ENCODE measurements around the gene PLCB3. TPM values are rescaled to one million over a fixed set of nuclear protein-coding genes. Genes with fewer than 3 reads are reported as not detected.
"Not testable (repeated sequence)": the region's sequence is repeated elsewhere in the genome, so short reads cannot be mapped to it uniquely, and the experiment has no call there.

Gene PLCB3
- total RNA-seq, 2 donors from 2014 or later, result 86.9 to 108 TPM

GRCh38 chr11:64312947-64313346 is 61.6 kb downstream of the PLCB3 start:
- Histone ChIP-seq H3K4me1 (peaks cover 12% of the 10 kb centered on the region), H3K9ac (ENCODE audit: low read depth in 2 of 2, low read length in 2 of 2) (peak overlapping the region in 1 of 2 donors; percentile 1)

GRCh38 chr11:64313491-64314145 is 62.3 kb downstream of the PLCB3 start:
- H3K4me1 ChIP-seq, result peaks cover 12% of the 10 kb centered on the region
- TF ChIP-seq, protein P1, sequence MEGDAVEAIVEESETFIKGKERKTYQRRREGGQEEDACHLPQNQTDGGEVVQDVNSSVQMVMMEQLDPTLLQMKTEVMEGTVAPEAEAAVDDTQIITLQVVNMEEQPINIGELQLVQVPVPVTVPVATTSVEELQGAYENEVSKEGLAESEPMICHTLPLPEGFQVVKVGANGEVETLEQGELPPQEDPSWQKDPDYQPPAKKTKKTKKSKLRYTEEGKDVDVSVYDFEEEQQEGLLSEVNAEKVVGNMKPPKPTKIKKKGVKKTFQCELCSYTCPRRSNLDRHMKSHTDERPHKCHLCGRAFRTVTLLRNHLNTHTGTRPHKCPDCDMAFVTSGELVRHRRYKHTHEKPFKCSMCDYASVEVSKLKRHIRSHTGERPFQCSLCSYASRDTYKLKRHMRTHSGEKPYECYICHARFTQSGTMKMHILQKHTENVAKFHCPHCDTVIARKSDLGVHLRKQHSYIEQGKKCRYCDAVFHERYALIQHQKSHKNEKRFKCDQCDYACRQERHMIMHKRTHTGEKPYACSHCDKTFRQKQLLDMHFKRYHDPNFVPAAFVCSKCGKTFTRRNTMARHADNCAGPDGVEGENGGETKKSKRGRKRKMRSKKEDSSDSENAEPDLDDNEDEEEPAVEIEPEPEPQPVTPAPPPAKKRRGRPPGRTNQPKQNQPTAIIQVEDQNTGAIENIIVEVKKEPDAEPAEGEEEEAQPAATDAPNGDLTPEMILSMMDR (IDR thresholded peaks at IDR 0.05), result no peak
- H3K36me3 ChIP-seq, result no peaks in the 10 kb centered on the region
- H3K9me3 ChIP-seq, result no peaks in the 10 kb centered on the region
- H3K27me3 ChIP-seq, result no peaks in the 10 kb centered on the region
- intact Hi-C loops (cut with DNase I), result no loop called here
- no peak overlapping the region for H3K4me3 ChIP-seq
- DNase-seq, result no peak
- peak overlapping the region; percentile 12 for H3K27ac ChIP-seq
- H3K9ac ChIP-seq (ENCODE audit: low read depth in 2 of 2, low read length in 2 of 2), result peak overlapping the region; percentile 1 to 3

More at GRCh38 chr11:64312947-64313346, 61.6 kb downstream of the PLCB3 start:
- intact Hi-C loops (cut with DNase I), result no loop called here
- no peak for DNase-seq
- TF ChIP-seq, protein P1 (IDR thresholded peaks at IDR 0.05), result no peak
- Histone ChIP-seq H3K27me3 (no peaks in the 10 kb centered on the region), H3K27ac (peak overlapping the region; percentile 12), H3K4me3 (no peak overlapping the region), H3K9me3 (no peaks in the 10 kb centered on the region), H3K36me3 (no peaks in the 10 kb centered on the region)

- intact Hi-C loops (cut with DNase I), result no loop called here
- no peak for DNase-seq
- peak overlapping the region; percentile 12 for H3K27ac ChIP-seq
- TF ChIP-seq, protein P1 (IDR thresholded peaks at IDR 0.05), result no peak
- peak overlapping the region in 1 of 2 donors; percentile 3 for H3K9ac ChIP-seq (ENCODE audit: low read depth in 2 of 2, low read length in 2 of 2)
- no peak overlapping the region for H3K4me3 ChIP-seq
- H3K9me3 ChIP-seq, result no peaks in the 10 kb centered on the region
- no peaks in the 10 kb centered on the region for H3K27me3 ChIP-seq
- H3K4me1 ChIP-seq, result peaks cover 12% of the 10 kb centered on the region
- no peaks in the 10 kb centered on the region for H3K36me3 ChIP-seq
These were observed 62.9 kb downstream of the PLCB3 start for GRCh38 chr11:64314146-64314804.

DNA sequence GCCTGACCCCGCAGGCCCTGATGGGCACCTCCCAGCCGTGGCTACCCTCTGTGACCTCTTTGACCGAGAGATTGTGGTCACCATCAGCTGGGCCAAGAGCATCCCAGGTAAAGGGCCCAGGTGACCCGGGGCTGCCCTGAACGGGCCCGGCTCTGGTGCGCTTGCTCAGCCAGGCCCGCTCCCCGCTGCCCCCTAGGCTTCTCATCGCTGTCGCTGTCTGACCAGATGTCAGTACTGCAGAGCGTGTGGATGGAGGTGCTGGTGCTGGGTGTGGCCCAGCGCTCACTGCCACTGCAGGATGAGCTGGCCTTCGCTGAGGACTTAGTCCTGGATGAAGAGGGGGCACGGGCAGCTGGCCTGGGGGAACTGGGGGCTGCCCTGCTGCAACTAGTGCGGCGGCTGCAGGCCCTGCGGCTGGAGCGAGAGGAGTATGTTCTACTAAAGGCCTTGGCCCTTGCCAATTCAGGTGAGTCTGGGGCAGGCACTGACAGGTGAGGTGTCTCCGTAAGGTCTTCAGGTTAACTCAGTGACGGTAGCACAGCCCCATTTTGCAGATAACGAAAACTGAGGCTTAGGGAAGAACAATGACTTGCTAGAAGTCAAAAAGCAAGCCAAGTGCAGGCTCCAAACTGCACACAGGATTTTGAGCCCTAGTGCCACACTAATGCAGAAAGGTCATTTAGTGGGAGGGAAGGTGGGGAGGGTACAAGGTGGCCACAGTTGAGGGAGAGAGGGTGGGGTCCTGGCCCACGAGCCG is 63.7 kb downstream of the PLCB3 start:
- TF ChIP-seq, protein P1 (IDR thresholded peaks at IDR 0.05), result no peak
- Histone ChIP-seq H3K36me3 (no peaks in the 10 kb centered on the region), H3K27ac (no peak overlapping the region), H3K9ac (ENCODE audit: low read depth in 2 of 2, low read length in 2 of 2) (no peak overlapping the region), H3K4me1 (peaks cover 12% of the 10 kb centered on the region), H3K4me3 (no peak overlapping the region), H3K27me3 (no peaks in the 10 kb centered on the region), H3K9me3 (no peaks in the 10 kb centered on the region)
- no peak for DNase-seq
- intact Hi-C loops (cut with DNase I), result loop anchor here (5.0 kb wide), 1 partner anchor 42 kb away; the partner anchor contains the start of gene RPS6KA4

GRCh38 chr11:64315667-64316526 is 64.6 kb downstream of the PLCB3 start:
- not testable (repeated sequence) for H3K9me3 ChIP-seq; DNase-seq; H3K4me3 ChIP-seq; H3K36me3 ChIP-seq; H3K9ac ChIP-seq (ENCODE audit: low read depth in 2 of 2, low read length in 2 of 2); H3K27me3 ChIP-seq
- peaks cover 12% of the 10 kb centered on the region for H3K4me1 ChIP-seq
- intact Hi-C loops (cut with DNase I), result loop anchor here (5.0 kb wide), 1 partner anchor 41 kb away; the partner anchor contains the start of gene RPS6KA4
- H3K27ac ChIP-seq, result peak overlapping the region; percentile 99
